IMR-90 (cell line): ENCODE data around the gene FN1. TPM values are rescaled to one million over a fixed set of nuclear protein-coding genes. Genes with fewer than 3 reads are reported as not detected.

ENCODE experiments used
- ATAC-seq: fragments of 200-7000 bp; cut with Tn5 transposase; 2 replicates; pipeline ENCODE4 v1.9.1; 2020; ENCODE audit warnings: low read depth, mild to moderate bottlenecking, moderate library complexity
- BruUV-seq: library from RNA; stranded (reverse); fragments of 400-500 nt; replicated peaks from 2 replicates; lab custom pipeline; 2021; lab: Mats Ljungman, UMichigan
- CTCF ChIA-PET: fragments of 300-600 bp; formaldehyde crosslinking; extraction: SDS; loops from one replicate; lab custom pipeline; 2021; ENCODE audit warnings: antibody characterized with exemption; lab: Yijun Ruan, JAX
- POLR2A ChIA-PET: fragments of 300-600 bp; sonication (Branson Sonifier 250); formaldehyde crosslinking; loops from one replicate; lab custom pipeline; 2022; ENCODE audit warnings: antibody characterized with exemption; ENCODE audit not compliant: unreplicated experiment; lab: Charles Lee
- DNase-seq: peaks from one replicate; pipeline ENCODE4 v3.0.0; 2013
- H2AFZ ChIP-seq: replicated peaks from 2 replicates; pipeline ENCODE3; 2013; ENCODE audit warnings: low read length, mild to moderate bottlenecking; ENCODE audit not compliant: poor library complexity
- H2AK5ac ChIP-seq: 2 replicates; pipeline ENCODE4 v1.6.1; 2013; ENCODE audit warnings: low read depth, low read length, inconsistent platforms
- H2AK9ac ChIP-seq: replicated peaks from 2 replicates; pipeline ENCODE3; 2013; ENCODE audit warnings: mild to moderate bottlenecking, low read depth, low read length, moderate library complexity; ENCODE audit not compliant: poor library complexity
- H2BK120ac ChIP-seq: 2 replicates; pipeline ENCODE4 v1.6.1; 2013; ENCODE audit warnings: low read depth, low read length, inconsistent platforms
- H2BK15ac ChIP-seq: 3 replicates; pipeline ENCODE4 v1.6.1; 2013; ENCODE audit warnings: low read depth, low read length, inconsistent platforms
- H2BK20ac ChIP-seq: 2 replicates; pipeline ENCODE4 v1.6.1; 2013; ENCODE audit warnings: low read depth, mild to moderate bottlenecking, inconsistent platforms, low read length, moderate library complexity
- H2BK5ac ChIP-seq: 2 replicates; pipeline ENCODE4 v1.6.1; 2013; ENCODE audit warnings: mild to moderate bottlenecking, low read depth, low read length, inconsistent platforms; ENCODE audit not compliant: poor library complexity, severe bottlenecking
- H3K14ac ChIP-seq: replicated peaks from 2 replicates; pipeline ENCODE4 v1.6.1; 2013; ENCODE audit warnings: low read depth, low read length, inconsistent platforms
- H3K18ac ChIP-seq: 2 replicates; pipeline ENCODE4 v1.6.1; 2013; ENCODE audit warnings: low read depth, low read length, control low read depth
- H3K23ac ChIP-seq: 2 replicates; pipeline ENCODE4 v1.6.1; 2013; ENCODE audit warnings: low read depth, low read length, inconsistent platforms
- H3K27ac ChIP-seq: 2 replicates; pipeline ENCODE4 v1.5.1; 2013; ENCODE audit warnings: mild to moderate bottlenecking, control low read depth, low read length; ENCODE audit not compliant: insufficient read depth
- H3K27me3 ChIP-seq: 2 replicates; pipeline ENCODE4 v1.6.1; 2013; ENCODE audit warnings: low read length; ENCODE audit not compliant: control insufficient read depth, insufficient read depth
- H3K36me3 ChIP-seq: 2 replicates; pipeline ENCODE4 v1.6.1; 2013; ENCODE audit warnings: low read length, mixed read lengths; ENCODE audit not compliant: control insufficient read depth, insufficient read depth
- H3K4ac ChIP-seq: 2 replicates; pipeline ENCODE4 v1.6.1; 2013; ENCODE audit warnings: low read depth, low read length, inconsistent platforms
- H3K4me1 ChIP-seq: 2 replicates; pipeline ENCODE4 v1.6.1; 2013; ENCODE audit warnings: low read length, mixed read lengths; ENCODE audit not compliant: control insufficient read depth, insufficient read depth
- H3K4me2 ChIP-seq: 2 replicates; pipeline ENCODE4 v1.6.1; 2013; ENCODE audit warnings: low read depth, mild to moderate bottlenecking, control low read depth, low read length, moderate library complexity
- H3K4me3 ChIP-seq: 2 replicates; pipeline ENCODE4 v1.5.1; 2013; ENCODE audit warnings: low read depth, mild to moderate bottlenecking, control low read depth, low read length, moderate library complexity; ENCODE audit not compliant: insufficient read depth
- H3K56ac ChIP-seq: 2 replicates; pipeline ENCODE4 v1.6.1; 2013; ENCODE audit warnings: low read length, inconsistent platforms; ENCODE audit not compliant: insufficient read depth; ENCODE audit errors: extremely low read depth
- H3K79me1 ChIP-seq, 2 experiments: 2 replicates each; pipeline ENCODE4 v1.6.1; 2013; ENCODE audit warnings: low read length in 2 of 2, inconsistent platforms in 1 of 2, low read depth in 1 of 2
- H3K9ac ChIP-seq: 2 replicates; pipeline ENCODE4 v1.6.1; 2013; ENCODE audit warnings: low read depth, low read length, control low read depth
- H3K9me1 ChIP-seq: 2 replicates; pipeline ENCODE4 v1.6.1; 2013; ENCODE audit warnings: low read length, inconsistent platforms; ENCODE audit not compliant: insufficient read depth
- H3K9me3 ChIP-seq: 2 replicates; pipeline ENCODE4 v1.6.1; 2013; ENCODE audit warnings: low read length; ENCODE audit not compliant: control insufficient read depth, insufficient read depth
- H4K20me1 ChIP-seq: 2 replicates; pipeline ENCODE4 v1.6.1; 2013; ENCODE audit warnings: low read length, inconsistent platforms; ENCODE audit not compliant: insufficient read depth
- H4K5ac ChIP-seq: 2 replicates; pipeline ENCODE4 v1.6.1; 2013; ENCODE audit warnings: mild to moderate bottlenecking, low read depth, low read length, control low read depth
- H4K8ac ChIP-seq, 2 experiments: 2 replicates each; pipeline ENCODE4 v1.6.1; 2013; ENCODE audit warnings: low read depth in 2 of 2, low read length in 2 of 2, control low read depth in 1 of 2, inconsistent platforms in 1 of 2
- H4K91ac ChIP-seq: 2 replicates; pipeline ENCODE4 v1.6.1; 2013; ENCODE audit warnings: low read depth, low read length, inconsistent platforms; ENCODE audit not compliant: insufficient read depth
- BHLHE40 ChIP-seq: fragments of 150-350 bp; IDR thresholded peaks from 2 replicates; pipeline ENCODE4 v1.6.1; 2016; ENCODE audit warnings: mild to moderate bottlenecking, low read depth, low read length
- CEBPB ChIP-seq: IDR thresholded peaks from 2 replicates; pipeline ENCODE4 v1.6.1; 2012; ENCODE audit warnings: low read depth, low read length, improper control_type of control experiment
- CHD1 ChIP-seq: IDR thresholded peaks from 2 replicates; pipeline ENCODE4 v1.6.1; 2012; ENCODE audit warnings: low read depth, low read length, improper control_type of control experiment
- CTCF ChIP-seq: conservative IDR thresholded peaks from 2 replicates; pipeline ENCODE4 v1.5.1; 2012; ENCODE audit warnings: mild to moderate bottlenecking, low read depth, low read length, improper control_type of control experiment
- ELK1 ChIP-seq: fragments of 150-350 bp; IDR thresholded peaks from 2 replicates; pipeline ENCODE4 v1.6.1; 2016; ENCODE audit warnings: low read depth, mild to moderate bottlenecking, low read length, moderate library complexity, borderline replicate concordance
- FOS ChIP-seq: fragments of 150-350 bp; IDR thresholded peaks from 2 replicates; pipeline ENCODE4 v1.6.1; 2016; ENCODE audit warnings: low read depth, low read length
- MAFK ChIP-seq: IDR thresholded peaks from 2 replicates; pipeline ENCODE4 v1.6.1; 2012; ENCODE audit warnings: low read depth, low read length, improper control_type of control experiment
- MAZ ChIP-seq: IDR thresholded peaks from 2 replicates; pipeline ENCODE4 v1.6.1; 2012; ENCODE audit warnings: low read depth, mild to moderate bottlenecking, low read length, improper control_type of control experiment, moderate library complexity, borderline replicate concordance
- MXI1 ChIP-seq: IDR thresholded peaks from 2 replicates; pipeline ENCODE4 v1.6.1; 2012; ENCODE audit warnings: low read depth, mild to moderate bottlenecking, low read length, moderate library complexity, borderline replicate concordance
- NFE2L2 ChIP-seq: fragments of 150-350 bp; IDR thresholded peaks from 2 replicates; pipeline ENCODE4 v1.6.1; 2016; ENCODE audit warnings: low read depth, mild to moderate bottlenecking, low read length
- POLR2A ChIP-seq: IDR thresholded peaks from 2 replicates; pipeline ENCODE4 v1.6.1; 2012; ENCODE audit warnings: mild to moderate bottlenecking, low read depth, low read length
- RAD21 ChIP-seq: IDR thresholded peaks from 2 replicates; pipeline ENCODE4 v1.6.1; 2012; ENCODE audit warnings: low read length, improper control_type of control experiment
- RCOR1 ChIP-seq: IDR thresholded peaks from 2 replicates; pipeline ENCODE4 v1.6.1; 2012; ENCODE audit warnings: mild to moderate bottlenecking, low read length, improper control_type of control experiment; ENCODE audit not compliant: insufficient replicate concordance
- RFX5 ChIP-seq: IDR thresholded peaks from 2 replicates; pipeline ENCODE4 v1.8.0; 2012; ENCODE audit warnings: low read depth, mild to moderate bottlenecking, low read length, moderate library complexity
- SMC3 ChIP-seq: fragments of 150-350 bp; IDR thresholded peaks from 2 replicates; pipeline ENCODE4 v1.6.1; 2016; ENCODE audit warnings: low read depth, mild to moderate bottlenecking, antibody characterized with exemption, low read length, moderate library complexity
- USF2 ChIP-seq: fragments of 150-350 bp; IDR thresholded peaks from 2 replicates; pipeline ENCODE4 v1.6.1; 2017; ENCODE audit warnings: mild to moderate bottlenecking, antibody characterized with exemption, low read length, low read depth
- dilution Hi-C: fragments of 300-500 bp; cut with HindIII; formaldehyde crosslinking; loops from one replicate; pipeline ENCODE4 v1.14.3; 2018; ENCODE audit warnings: low sequenced_read_pairs; ENCODE audit not compliant: unreplicated experiment
- in situ Hi-C: fragments of 300-500 bp; cut with MboI; formaldehyde crosslinking; loops from 3 replicates; pipeline ENCODE4 v1.14.3; 2019; ENCODE audit warnings: low sequenced_read_pairs, inconsistent platforms, mixed read lengths
- intact Hi-C: fragments of 100-400 bp; cut with micrococcal nuclease; formaldehyde crosslinking; loops from 2 replicates; pipeline ENCODE4 v1.10.0; 2022
- polyA plus RNA-seq, 3 experiments: library from polyadenylated mRNA; depleted of rRNA; stranded (reverse); fragments of >200 nt; gene quantifications; 2 replicates each; pipeline ENCODE4 v1.2.3, GENCODE V29; 2012; ENCODE audit warnings: low replicate concordance in 1 of 3
- total RNA-seq: library from RNA; depleted of rRNA; stranded (reverse); fragments of >200 nt; gene quantifications from 2 replicates; pipeline ENCODE4 v1.2.3, GENCODE V29; 2012

The FN1 gene
- total and polyA plus RNA-seq, 2 of the 4 experiments (the other 2 are of a cell fraction): 8,243 to 13,004 TPM

GRCh38 chr2:215347878-215348277 lies 88.0 kb downstream of the FN1 start:
- no peak overlapping the region for H3K27ac ChIP-seq
- no peak overlapping the region for H4K91ac ChIP-seq
- H3K9ac ChIP-seq: no peak overlapping the region
- peaks cover 2 to 6% of the 10 kb centered on the region in 2 experiments; a peak in 3 of 4 replicates for H3K79me1 ChIP-seq
- no peak overlapping the region for H2AFZ ChIP-seq
- in situ Hi-C loops: no loop called here
- DNase-seq (no peak), ATAC-seq (no peak)
- no peaks in the 10 kb centered on the region for H3K27me3 ChIP-seq
- no peak overlapping the region for H3K14ac ChIP-seq
- H3K9me1 ChIP-seq: no peaks in the 10 kb centered on the region; the same call in 1 of the 2 replicates
- H3K4me2 ChIP-seq: no peak overlapping the region
- no peak overlapping the region for H4K5ac ChIP-seq
- no peaks in the 10 kb centered on the region for H4K20me1 ChIP-seq
- H3K4me1 ChIP-seq: no peaks in the 10 kb centered on the region
- no peak overlapping the region for H2BK20ac ChIP-seq
- POLR2A ChIA-PET: no interaction called here
- intact Hi-C loops: no loop called here
- BruUV-seq: no TSS peak
- no peak for TF ChIP-seq MAFK
- no peak for TF ChIP-seq SMC3
- no peak for TF ChIP-seq NFE2L2
- no peak for TF ChIP-seq RCOR1
- no peak for TF ChIP-seq CHD1
- TF ChIP-seq ELK1: no peak
- no peak for TF ChIP-seq RFX5
- TF ChIP-seq CTCF: no peak
- TF ChIP-seq USF2: no peak
- TF ChIP-seq POLR2A: no peak
- no peak for TF ChIP-seq RAD21
- no peak for TF ChIP-seq FOS
- no peak for TF ChIP-seq MAZ
- no peak for TF ChIP-seq BHLHE40
- TF ChIP-seq CEBPB: no peak
- TF ChIP-seq MXI1: no peak
- no peak overlapping the region for H2BK120ac ChIP-seq
- H3K18ac ChIP-seq: no peak overlapping the region
- no peak overlapping the region for H3K4ac ChIP-seq
- H2BK15ac ChIP-seq: no peak overlapping the region
- H2AK5ac ChIP-seq: no peak overlapping the region
- no peak overlapping the region for H2AK9ac ChIP-seq
- dilution Hi-C loops: no loop called here
- no peak overlapping the region for H2BK5ac ChIP-seq
- H3K23ac ChIP-seq: no peak overlapping the region
- H3K56ac ChIP-seq: no peak overlapping the region
- no peak overlapping the region for H3K4me3 ChIP-seq
- peaks cover 41% of the 10 kb centered on the region for H3K36me3 ChIP-seq
- no peak overlapping the region for H4K8ac ChIP-seq
- CTCF ChIA-PET: no interaction called here
- H3K9me3 ChIP-seq: no peaks in the 10 kb centered on the region
